Measurements from ENCODE around the gene CDK14. TPM values are rescaled to one million over a fixed set of nuclear protein-coding genes. Genes with fewer than 3 reads are reported as not detected.

Gene CDK14
- total RNA-seq, 6 donors from 2014 or later, result 21.7 to 53.4 (median 37.1) TPM

GRCh38 chr7:91068136-91068795 is 472.1 kb downstream of the CDK14 start:
- 90 to 98% methylated on average over 5 of the region's 5 CpGs for WGBS, 2 donors
- Histone ChIP-seq H3K4me1 (no peaks in the 10 kb centered on the region), H3K36me3 (no peaks in the 10 kb centered on the region), H3K27ac (no peak overlapping the region), H3K9me3 (no peaks in the 10 kb centered on the region), H3K4me3 (no peak overlapping the region), H3K27me3 (no peaks in the 10 kb centered on the region)
- ATAC-seq (ENCODE audit: low FRiP score in 2 of 2) (no peak), DNase-seq (no peak)
- TF ChIP-seq CTCF (IDR thresholded peaks at IDR 0.05) (no peak), POLR2A (IDR thresholded peaks at IDR 0.05) (no peak), EP300 (IDR thresholded peaks at IDR 0.05) (no peak), POLR2AphosphoS5 (IDR thresholded peaks at IDR 0.05) (no peak)

- no peak for DNase-seq
Observed at GRCh38 chr7:91069146-91069545, 473.0 kb downstream of the CDK14 start.

DNA sequence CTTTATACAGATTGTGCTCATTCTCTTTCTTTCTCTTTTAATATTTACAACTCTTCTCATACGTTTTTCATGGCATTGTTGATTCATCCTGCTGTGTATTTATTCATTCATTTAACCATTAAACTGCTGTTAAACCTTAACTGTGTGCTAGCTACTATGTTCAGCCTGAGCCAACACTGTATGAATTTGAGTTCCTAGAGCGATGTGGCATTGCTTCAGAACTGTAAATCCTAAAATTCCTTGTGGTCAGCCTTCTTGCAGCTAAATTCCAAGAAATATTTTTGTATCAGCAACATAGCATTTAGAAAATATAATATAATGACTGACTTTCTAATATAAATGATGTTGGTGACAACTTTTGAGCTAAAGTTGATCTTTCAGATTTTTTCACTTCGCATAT is 483.4 kb downstream of the CDK14 start:
- TF ChIP-seq CTCF (IDR thresholded peaks at IDR 0.05) (no peak), EP300 (IDR thresholded peaks at IDR 0.05) (no peak), POLR2AphosphoS5 (IDR thresholded peaks at IDR 0.05) (no peak), POLR2A (IDR thresholded peaks at IDR 0.05) (no peak)
- Histone ChIP-seq H3K4me3 (no peak overlapping the region), H3K36me3 (no peaks in the 10 kb centered on the region), H3K27ac (no peak overlapping the region), H3K4me1 (peaks cover 0 to 13% (median 2%) of the 10 kb centered on the region in 4 donors), H3K27me3 (no peaks in the 10 kb centered on the region), H3K9me3 (no peaks in the 10 kb centered on the region)
- DNase-seq, result no peak
- ATAC-seq (ENCODE audit: low FRiP score in 2 of 2), result no peak
- WGBS, 2 donors, result 62 to 68% methylated on average over 3 of the region's 3 CpGs

More at GRCh38 chr7:91069146-91069545, 473.0 kb downstream of the CDK14 start:
- Histone ChIP-seq H3K4me3 (no peak overlapping the region), H3K4me1 (no peaks in the 10 kb centered on the region), H3K36me3 (no peaks in the 10 kb centered on the region), H3K27ac (no peak overlapping the region), H3K27me3 (no peaks in the 10 kb centered on the region), H3K9me3 (no peaks in the 10 kb centered on the region)
- no peak for ATAC-seq (ENCODE audit: low FRiP score in 2 of 2)
- 98 to 99% methylated on average over 4 of the region's 4 CpGs for WGBS, 2 donors
- TF ChIP-seq POLR2AphosphoS5 (IDR thresholded peaks at IDR 0.05), result no peak
- no peak for TF ChIP-seq EP300 (IDR thresholded peaks at IDR 0.05)
- TF ChIP-seq POLR2A (IDR thresholded peaks at IDR 0.05), result no peak
- no peak for TF ChIP-seq CTCF (IDR thresholded peaks at IDR 0.05)

- Histone ChIP-seq H3K27me3 (no peaks in the 10 kb centered on the region), H3K27ac (no peak overlapping the region), H3K36me3 (no peaks in the 10 kb centered on the region), H3K9me3 (no peaks in the 10 kb centered on the region), H3K4me3 (no peak overlapping the region), H3K4me1 (peaks cover 0 to 13% (median 2%) of the 10 kb centered on the region in 4 donors)
- no peak for ATAC-seq (ENCODE audit: low FRiP score in 2 of 2)
- no peak for TF ChIP-seq CTCF (IDR thresholded peaks at IDR 0.05)
- TF ChIP-seq EP300 (IDR thresholded peaks at IDR 0.05), result no peak
- no peak for TF ChIP-seq POLR2A (IDR thresholded peaks at IDR 0.05)
- no peak for TF ChIP-seq POLR2AphosphoS5 (IDR thresholded peaks at IDR 0.05)
- no peak for DNase-seq
- 89 to 93% methylated on average over 3 of the region's 3 CpGs for WGBS, 2 donors
Observed at GRCh38 chr7:91080351-91080750, 484.2 kb downstream of the CDK14 start.

- Histone ChIP-seq H3K9me3 (no peaks in the 10 kb centered on the region), H3K36me3 (no peaks in the 10 kb centered on the region), H3K27ac (no peak overlapping the region), H3K4me1 (peaks cover 0 to 13% (median 2%) of the 10 kb centered on the region in 4 donors), H3K4me3 (no peak overlapping the region), H3K27me3 (no peaks in the 10 kb centered on the region)
- ATAC-seq (ENCODE audit: low FRiP score in 2 of 2) (peak in 1 of 2 donors; percentile 50), DNase-seq (no peak)
- WGBS, 2 donors, result 40 to 47% methylated on average over 3 of the region's 3 CpGs
- no peak for TF ChIP-seq EP300 (IDR thresholded peaks at IDR 0.05)
- TF ChIP-seq POLR2AphosphoS5 (IDR thresholded peaks at IDR 0.05), result no peak
- no peak for TF ChIP-seq CTCF (IDR thresholded peaks at IDR 0.05)
- no peak for TF ChIP-seq POLR2A (IDR thresholded peaks at IDR 0.05)
Observed at GRCh38 chr7:91082038-91082437, 485.9 kb downstream of the CDK14 start.

Measured in upper lobe of left lung (tissue), 6 donors.